C4-2B (cell line): ENCODE data around the gene RTCA.
"Not testable (repeated sequence)": the region's sequence is repeated elsewhere in the genome, so short reads cannot be mapped to it uniquely, and the experiment has no call there.

Experiments used
- CTCF ChIP-seq: fragments of 450-650 bp; conservative IDR thresholded peaks from 2 replicates; pipeline ENCODE4 v1.5.1; 2017; ENCODE audit warnings: mild to moderate bottlenecking
- ZFX ChIP-seq: fragments of 450-650 bp; IDR thresholded peaks from 2 replicates; pipeline ENCODE4 v1.6.1; 2017

DNA sequence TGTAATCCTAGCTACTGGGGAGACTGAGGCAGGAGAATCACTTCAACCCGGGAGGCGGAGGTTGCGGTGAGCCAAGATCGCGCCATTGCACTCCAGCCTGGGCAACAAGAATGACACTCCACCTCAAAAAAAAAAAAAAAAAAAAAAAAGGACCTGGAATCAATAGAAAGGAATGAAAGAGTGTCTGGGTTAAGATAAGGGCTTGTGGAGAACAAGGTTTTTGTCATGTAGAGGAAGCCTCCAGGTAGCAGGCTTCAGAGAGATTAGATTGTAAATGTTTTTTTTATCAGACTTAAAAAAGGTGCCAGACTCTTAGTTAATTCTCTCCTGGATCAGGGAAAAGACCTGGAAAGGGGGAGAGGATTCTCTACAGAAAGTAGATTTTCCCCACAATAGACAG is 71.9 kb downstream of the RTCA start:
- not testable (repeated sequence) for TF ChIP-seq CTCF, ZFX
